ENCODE data around the gene WDR70. TPM values are rescaled to one million over a fixed set of nuclear protein-coding genes. Genes with fewer than 3 reads are reported as not detected.

The WDR70 gene
- total and polyA plus RNA-seq, 10 of the 15 experiments (the other 5 are each of a cell fraction or from before 2014, with no cell fraction given): 10.9 to 33.6 (median 29.1) TPM

GRCh38 chr5:37734114-37734513 is 355.0 kb downstream of the WDR70 start:
- 39% methylated on average over 1 of the region's 1 CpG for WGBS (ENCODE audit: insufficient coverage, insufficient replicate concordance, low lambda C conversion rate, missing lambda C conversion rate)
- no peak for TF ChIP-seq TCF7 (IDR thresholded peaks at IDR 0.05; ENCODE audit: borderline replicate concordance)
- no peak for TF ChIP-seq BHLHE40 (IDR thresholded peaks at IDR 0.05; ENCODE audit: borderline replicate concordance in 1 of 2, low read depth in 2 of 2, low read length in 1 of 2)
- no peak for TF ChIP-seq EZH2 (IDR thresholded peaks at IDR 0.05; ENCODE audit: borderline replicate concordance, control insufficient read depth, low read depth, low read length)
- no peak for TF ChIP-seq RFX5 (IDR thresholded peaks at IDR 0.05; ENCODE audit: low read depth, low read length)
- TF ChIP-seq, protein P1, sequence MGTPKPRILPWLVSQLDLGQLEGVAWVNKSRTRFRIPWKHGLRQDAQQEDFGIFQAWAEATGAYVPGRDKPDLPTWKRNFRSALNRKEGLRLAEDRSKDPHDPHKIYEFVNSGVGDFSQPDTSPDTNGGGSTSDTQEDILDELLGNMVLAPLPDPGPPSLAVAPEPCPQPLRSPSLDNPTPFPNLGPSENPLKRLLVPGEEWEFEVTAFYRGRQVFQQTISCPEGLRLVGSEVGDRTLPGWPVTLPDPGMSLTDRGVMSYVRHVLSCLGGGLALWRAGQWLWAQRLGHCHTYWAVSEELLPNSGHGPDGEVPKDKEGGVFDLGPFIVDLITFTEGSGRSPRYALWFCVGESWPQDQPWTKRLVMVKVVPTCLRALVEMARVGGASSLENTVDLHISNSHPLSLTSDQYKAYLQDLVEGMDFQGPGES (IDR thresholded peaks at IDR 0.05): no peak
- TF ChIP-seq RUNX3 (IDR thresholded peaks at IDR 0.05; ENCODE audit: low read length): no peak
- TF ChIP-seq, protein P2, sequence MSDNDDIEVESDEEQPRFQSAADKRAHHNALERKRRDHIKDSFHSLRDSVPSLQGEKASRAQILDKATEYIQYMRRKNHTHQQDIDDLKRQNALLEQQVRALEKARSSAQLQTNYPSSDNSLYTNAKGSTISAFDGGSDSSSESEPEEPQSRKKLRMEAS (IDR thresholded peaks at IDR 0.05; ENCODE audit: low read depth, low read length): no peak
- TF ChIP-seq REST (IDR thresholded peaks at IDR 0.05; ENCODE audit: low read depth, low read length): no peak
- TF ChIP-seq JUNB (IDR thresholded peaks at IDR 0.05): no peak
- TF ChIP-seq GABPA (IDR thresholded peaks at IDR 0.05; ENCODE audit: low read depth): no peak
- no peak for TF ChIP-seq JUND (IDR thresholded peaks at IDR 0.05; ENCODE audit: low read depth, low read length)
- no peak for TF ChIP-seq SREBF2 (IDR thresholded peaks at IDR 0.05; ENCODE audit: low read length)
- no peak overlapping the region for H3K4me3 ChIP-seq
- ChIA-PET CTCF (interaction anchor here (3.0 kb wide), 1 partner anchor 11 kb away, joined by 14 read pairs; no protein-coding TSS in a partner anchor), RAD21 (ENCODE audit: unreplicated experiment) (interaction anchor here (1.4 kb wide), 1 partner anchor 11 kb away, joined by 3 read pairs; no protein-coding TSS in a partner anchor), POLR2A (no interaction called here), SMC1A (ENCODE audit: uncharacterized antibody, unreplicated experiment) (no interaction called here)
- intact Hi-C loops (cut with micrococcal nuclease; ENCODE audit: unreplicated experiment): no loop called here
- no peaks in the 10 kb centered on the region for H3K79me2 ChIP-seq (ENCODE audit: control insufficient read depth, insufficient read depth, low read length)
- DNase-seq (ENCODE audit: low read depth, low spot score): no peak
- H3K27ac ChIP-seq (ENCODE audit: control insufficient read depth, insufficient read depth): no peak overlapping the region
- no peaks in the 10 kb centered on the region for H4K20me1 ChIP-seq (ENCODE audit: control insufficient read depth, insufficient read depth)
- BruUV-seq (replicated peaks): no TSS peak
- peaks cover 0 to under 1% of the 10 kb centered on the region in 2 experiments; a peak in 1 of 4 replicates for H3K36me3 ChIP-seq (ENCODE audit: control insufficient read depth in 2 of 2, insufficient read depth in 2 of 2, low read length in 1 of 2)
- H3K4me2 ChIP-seq (ENCODE audit: control insufficient read depth, insufficient read depth): no peak overlapping the region
- peaks cover 6% of the 10 kb centered on the region for H3K4me1 ChIP-seq (ENCODE audit: control insufficient read depth, insufficient read depth, low read length)
- no peaks in the 10 kb centered on the region; the same call in 2 of the 3 replicates for H3K9me3 ChIP-seq (replicated peaks; ENCODE audit: control insufficient read depth, insufficient read depth, low read length)
- no peak for FAIRE-seq
- in situ Hi-C loops (cut with MboI): no loop called here
- H3K27me3 ChIP-seq (replicated peaks in 1 of 2; ENCODE audit: control insufficient read depth in 2 of 2, insufficient read depth in 2 of 2, low read length in 1 of 2): no peaks in the 10 kb centered on the region
- H3K9ac ChIP-seq (ENCODE audit: control insufficient read depth, insufficient read depth, low read length): no peak overlapping the region
- no peak for ATAC-seq
- H2AFZ ChIP-seq (ENCODE audit: control insufficient read depth, low read depth, low read length): no peak overlapping the region

Data from GM12878 (cell line).